ENCODE data around the gene NXF1.

DNA sequence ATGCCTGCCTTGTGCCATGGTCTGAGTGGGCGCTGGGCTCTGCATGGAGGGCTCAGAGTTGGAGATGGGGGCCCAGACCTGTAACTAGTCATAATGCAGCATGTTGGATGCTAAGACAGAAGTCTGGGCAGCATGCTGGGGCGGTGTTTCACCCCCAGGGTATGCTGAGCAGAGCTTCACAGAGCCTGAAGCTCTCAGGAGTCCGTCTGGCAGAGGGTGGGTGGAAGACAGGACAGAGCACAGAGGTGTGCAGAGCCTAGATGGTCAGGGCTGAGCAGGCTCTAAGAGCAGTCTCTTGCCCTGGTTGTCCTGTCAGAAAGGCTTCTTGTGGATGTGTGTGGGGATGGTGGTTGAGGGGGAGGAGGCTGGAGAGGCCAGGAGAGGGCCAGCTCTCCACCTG, 26.8 kb downstream of the NXF1 start:
- TF ChIP-seq, protein P1, sequence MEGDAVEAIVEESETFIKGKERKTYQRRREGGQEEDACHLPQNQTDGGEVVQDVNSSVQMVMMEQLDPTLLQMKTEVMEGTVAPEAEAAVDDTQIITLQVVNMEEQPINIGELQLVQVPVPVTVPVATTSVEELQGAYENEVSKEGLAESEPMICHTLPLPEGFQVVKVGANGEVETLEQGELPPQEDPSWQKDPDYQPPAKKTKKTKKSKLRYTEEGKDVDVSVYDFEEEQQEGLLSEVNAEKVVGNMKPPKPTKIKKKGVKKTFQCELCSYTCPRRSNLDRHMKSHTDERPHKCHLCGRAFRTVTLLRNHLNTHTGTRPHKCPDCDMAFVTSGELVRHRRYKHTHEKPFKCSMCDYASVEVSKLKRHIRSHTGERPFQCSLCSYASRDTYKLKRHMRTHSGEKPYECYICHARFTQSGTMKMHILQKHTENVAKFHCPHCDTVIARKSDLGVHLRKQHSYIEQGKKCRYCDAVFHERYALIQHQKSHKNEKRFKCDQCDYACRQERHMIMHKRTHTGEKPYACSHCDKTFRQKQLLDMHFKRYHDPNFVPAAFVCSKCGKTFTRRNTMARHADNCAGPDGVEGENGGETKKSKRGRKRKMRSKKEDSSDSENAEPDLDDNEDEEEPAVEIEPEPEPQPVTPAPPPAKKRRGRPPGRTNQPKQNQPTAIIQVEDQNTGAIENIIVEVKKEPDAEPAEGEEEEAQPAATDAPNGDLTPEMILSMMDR (conservative IDR thresholded peaks at IDR 0.05; ENCODE audit: low read depth, low read length), result no peak
- TF ChIP-seq EZH2phosphoT487 (IDR thresholded peaks at IDR 0.05; ENCODE audit: borderline replicate concordance, low read length), result no peak
